Measurements from ENCODE around the gene RASL10B. TPM values are rescaled to one million over a fixed set of nuclear protein-coding genes. Genes with fewer than 3 reads are reported as not detected.
"Not testable (repeated sequence)": the region's sequence is repeated elsewhere in the genome, so short reads cannot be mapped to it uniquely, and the experiment has no call there.

Gene RASL10B
- 10 to 100 TPM; 12.2 to 14.0 (median 12.5) TPM for polyA plus RNA-seq (ENCODE audit: insufficient read length in 4 of 4)

GRCh38 chr17:35731239-35731916 lies at the start of gene RASL10B:
TSS of gene RASL10B (plus strand) at chr17:35731639. CDS start at chr17:35735185, 3,546 bp downstream.
- peak in 1 of 4 donors; percentile 47 for DNase-seq (ENCODE audit: low read depth in 4 of 4, low spot score in 3 of 4)

- DNase-seq (ENCODE audit: low read depth in 4 of 4, low spot score in 3 of 4) = no peak
Measured at GRCh38 chr17:35683591-35683990, 47.8 kb upstream of the RASL10B start.

GRCh38 chr17:35684055-35684802 lies 47.2 kb upstream of the RASL10B start:
- no peak for DNase-seq (ENCODE audit: low read depth in 4 of 4, low spot score in 3 of 4)

GRCh38 chr17:35692512-35693210 lies 38.8 kb upstream of the RASL10B start:
- DNase-seq (ENCODE audit: low read depth in 4 of 4, low spot score in 3 of 4) = no peak

- no peak for DNase-seq (ENCODE audit: low read depth in 4 of 4, low spot score in 3 of 4)
Measured at GRCh38 chr17:35693662-35694061, 37.8 kb upstream of the RASL10B start.

- DNase-seq (ENCODE audit: low read depth in 4 of 4, low spot score in 3 of 4) = no peak
Measured at GRCh38 chr17:35694906-35695305, 36.5 kb upstream of the RASL10B start.

- DNase-seq (ENCODE audit: low read depth in 4 of 4, low spot score in 3 of 4) = no peak
Measured at GRCh38 chr17:35695613-35696012, 35.8 kb upstream of the RASL10B start.

- DNase-seq (ENCODE audit: low read depth in 4 of 4, low spot score in 3 of 4) = no peak
Measured at GRCh38 chr17:35698800-35699199, 32.6 kb upstream of the RASL10B start.

GRCh38 chr17:35700150-35700549 lies 31.3 kb upstream of the RASL10B start:
- DNase-seq (ENCODE audit: low read depth in 4 of 4, low spot score in 3 of 4) = no peak

GRCh38 chr17:35701491-35701890 lies 29.9 kb upstream of the RASL10B start:
- DNase-seq (ENCODE audit: low read depth in 4 of 4, low spot score in 3 of 4) = no peak

- DNase-seq (ENCODE audit: low read depth in 4 of 4, low spot score in 3 of 4) = not testable (repeated sequence)
Measured at GRCh38 chr17:35703308-35703707, 28.1 kb upstream of the RASL10B start.

- DNase-seq (ENCODE audit: low read depth in 4 of 4, low spot score in 3 of 4) = no peak
Measured at GRCh38 chr17:35705230-35705629, 26.2 kb upstream of the RASL10B start.

- DNase-seq (ENCODE audit: low read depth in 4 of 4, low spot score in 3 of 4) = no peak
Measured at GRCh38 chr17:35705705-35706104, 25.7 kb upstream of the RASL10B start.

- no peak for DNase-seq (ENCODE audit: low read depth in 4 of 4, low spot score in 3 of 4)
Measured at GRCh38 chr17:35708149-35708548, 23.3 kb upstream of the RASL10B start.

- no peak for DNase-seq (ENCODE audit: low read depth in 4 of 4, low spot score in 3 of 4)
Measured at GRCh38 chr17:35708951-35709350, 22.5 kb upstream of the RASL10B start.

- DNase-seq (ENCODE audit: low read depth in 4 of 4, low spot score in 3 of 4) = no peak
Measured at GRCh38 chr17:35709874-35710273, 21.6 kb upstream of the RASL10B start.

GRCh38 chr17:35710950-35711349 lies 20.5 kb upstream of the RASL10B start:
- DNase-seq (ENCODE audit: low read depth in 4 of 4, low spot score in 3 of 4) = no peak

GRCh38 chr17:35713069-35713728 lies 18.2 kb upstream of the RASL10B start:
- DNase-seq (ENCODE audit: low read depth in 4 of 4, low spot score in 3 of 4) = peak in 3 of 4 donors; percentile 39 to 49 (median 46)

- DNase-seq (ENCODE audit: low read depth in 4 of 4, low spot score in 3 of 4) = no peak
Measured at GRCh38 chr17:35714988-35715387, 16.5 kb upstream of the RASL10B start.

- DNase-seq (ENCODE audit: low read depth in 4 of 4, low spot score in 3 of 4) = no peak
Measured at GRCh38 chr17:35715416-35715815, 16.0 kb upstream of the RASL10B start.

GRCh38 chr17:35716173-35716572 lies 15.3 kb upstream of the RASL10B start:
- DNase-seq (ENCODE audit: low read depth in 4 of 4, low spot score in 3 of 4) = no peak

All from right renal pelvis (tissue), 4 donors.